ENCODE measurements around the gene PSMA5. TPM values are rescaled to one million over a fixed set of nuclear protein-coding genes. Genes with fewer than 3 reads are reported as not detected.
A peak's percentile ranks its signal among the peaks of the same experiment; 100 is the strongest.
"Not testable (repeated sequence)": the region's sequence is repeated elsewhere in the genome, so short reads cannot be mapped to it uniquely, and the experiment has no call there.

The PSMA5 gene
- total RNA-seq, 1 experiment from 2014 or later: 218 TPM

GRCh38 chr1:109392788-109393616, 33.2 kb downstream of the PSMA5 start:
- peak; percentile 27 for DNase-seq (ENCODE audit: low read depth)

- DNase-seq (ENCODE audit: low read depth): no peak
These were observed 34.0 kb downstream of the PSMA5 start for GRCh38 chr1:109392037-109392787.

- DNase-seq (ENCODE audit: low read depth): no peak
These were observed 34.6 kb downstream of the PSMA5 start for GRCh38 chr1:109391626-109392025.

GRCh38 chr1:109391157-109391556, 35.1 kb downstream of the PSMA5 start:
- no peak for DNase-seq (ENCODE audit: low read depth)

GRCh38 chr1:109389638-109390341, 36.5 kb downstream of the PSMA5 start:
- no peak for DNase-seq (ENCODE audit: low read depth)

- DNase-seq (ENCODE audit: low read depth): no peak
These were observed 37.2 kb downstream of the PSMA5 start for GRCh38 chr1:109388884-109389637.

GRCh38 chr1:109388208-109388711, 38.0 kb downstream of the PSMA5 start:
- DNase-seq (ENCODE audit: low read depth): no peak

- no peak for DNase-seq (ENCODE audit: low read depth)
These were observed 40.1 kb downstream of the PSMA5 start for GRCh38 chr1:109386054-109386717.

GRCh38 chr1:109385417-109385816, 40.8 kb downstream of the PSMA5 start:
- DNase-seq (ENCODE audit: low read depth): no peak

GRCh38 chr1:109383854-109384253, 42.4 kb downstream of the PSMA5 start:
- DNase-seq (ENCODE audit: low read depth): no peak

- no peak for DNase-seq (ENCODE audit: low read depth)
These were observed 43.0 kb downstream of the PSMA5 start for GRCh38 chr1:109383087-109383779.

- no peak for DNase-seq (ENCODE audit: low read depth)
These were observed 44.7 kb downstream of the PSMA5 start for GRCh38 chr1:109381573-109381972.

GRCh38 chr1:109379907-109380306, 46.3 kb downstream of the PSMA5 start:
- no peak for DNase-seq (ENCODE audit: low read depth)

GRCh38 chr1:109379422-109379821, 46.8 kb downstream of the PSMA5 start:
- peak; percentile 32 for DNase-seq (ENCODE audit: low read depth)

- no peak for DNase-seq (ENCODE audit: low read depth)
These were observed 48.5 kb downstream of the PSMA5 start for GRCh38 chr1:109377698-109378097.

- not testable (repeated sequence) for DNase-seq (ENCODE audit: low read depth)
These were observed 52.6 kb downstream of the PSMA5 start for GRCh38 chr1:109373696-109374095.

GRCh38 chr1:109373126-109373525, 53.1 kb downstream of the PSMA5 start:
- no peak for DNase-seq (ENCODE audit: low read depth)

GRCh38 chr1:109372281-109372680, 54.0 kb downstream of the PSMA5 start:
- DNase-seq (ENCODE audit: low read depth): no peak

GRCh38 chr1:109371341-109371739, 54.9 kb downstream of the PSMA5 start:
- DNase-seq (ENCODE audit: low read depth): peak; percentile 68

- DNase-seq (ENCODE audit: low read depth): peak; percentile 90
These were observed 55.4 kb downstream of the PSMA5 start for GRCh38 chr1:109370712-109371340.
